ENCODE measurements around the gene CHD2.

CHD2 gene

DNA sequence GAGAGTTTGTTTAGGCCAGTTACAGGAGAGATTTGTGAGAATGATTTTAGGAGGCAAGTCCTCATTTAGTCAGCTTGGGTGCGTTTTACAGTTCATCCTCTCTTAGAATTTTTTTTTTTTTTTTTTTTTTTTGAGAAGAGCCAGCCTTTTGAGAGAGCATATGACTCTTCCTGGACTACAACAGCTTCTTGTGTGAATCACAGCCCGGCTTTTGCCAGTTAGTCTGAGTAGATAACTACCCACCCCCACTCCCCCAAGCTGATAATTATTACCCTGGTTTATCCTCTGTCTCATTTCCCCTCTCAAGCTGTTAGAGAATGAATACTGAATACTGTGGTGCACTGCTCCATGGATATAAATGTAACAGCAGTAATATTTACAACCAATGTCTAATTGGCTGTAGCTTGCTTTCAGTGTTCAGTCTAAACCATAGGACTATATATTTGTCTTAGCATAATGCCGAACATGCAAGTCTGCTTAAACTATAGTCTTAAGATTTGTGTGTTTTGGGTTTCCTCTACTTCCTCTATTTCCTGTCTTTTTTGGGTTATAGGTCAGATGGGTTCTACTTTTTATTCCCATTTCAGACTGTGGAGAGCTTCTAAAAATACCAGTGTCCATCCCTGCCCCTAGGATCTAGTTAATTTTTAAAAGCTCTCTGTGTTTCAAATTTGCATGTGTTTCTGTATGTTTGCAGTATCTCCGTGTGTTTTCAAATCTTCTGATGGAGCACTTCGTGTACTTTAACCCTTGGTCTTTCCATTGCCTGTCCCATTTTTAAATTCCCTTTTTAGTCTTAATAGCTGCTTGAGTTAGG, 8.0 kb downstream of the CHD2 start:
- DNase-seq (ENCODE audit: low spot score), result no peak
- ChIA-PET POLR2A (ENCODE audit: low non-redundant PET) (interaction anchor here (0.5 to 3.0 kb wide), 3 partner anchors 12 to 157 kb away, joined by 3 to 9 read pairs (median 4); no protein-coding TSS in a partner anchor), CTCF (interaction anchor here (0.6 to 2.0 kb wide), 4 partner anchors 10 to 99 kb away, joined by 3 to 11 read pairs (median 5); no protein-coding TSS in a partner anchor)
- no peak for TF ChIP-seq CTCF (conservative IDR thresholded peaks at IDR 0.05; ENCODE audit: low read depth)
- peak overlapping the region; percentile 64 for H3K27ac ChIP-seq

DNA sequence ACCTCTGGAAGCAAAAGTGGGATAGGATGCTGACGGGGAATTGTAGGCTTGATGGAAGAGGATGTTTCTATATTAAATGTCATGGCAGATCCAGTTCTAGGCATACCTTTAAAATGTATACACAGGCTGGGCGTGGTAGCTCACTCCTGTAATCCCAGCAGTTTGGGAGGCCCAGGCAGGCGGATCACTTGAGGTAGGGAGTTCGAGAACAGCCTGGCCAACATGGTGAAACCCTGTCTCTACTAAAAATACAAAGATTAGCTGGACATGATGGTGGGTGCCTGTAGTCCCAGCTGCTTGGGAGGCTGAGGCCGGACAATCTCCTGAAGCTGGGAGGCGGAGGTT, 8.6 kb downstream of the CHD2 start:
- no peak for DNase-seq (ENCODE audit: low spot score)
- CTCF ChIA-PET, result interaction anchor here (0.6 to 1.0 kb wide), 2 partner anchors 9 to 11 kb away, joined by 3 to 5 read pairs; no protein-coding TSS in a partner anchor
- TF ChIP-seq CTCF (conservative IDR thresholded peaks at IDR 0.05; ENCODE audit: low read depth), result no peak
- POLR2A ChIA-PET (ENCODE audit: low non-redundant PET), result interaction anchor here (3.0 kb wide), 1 partner anchor 100 kb away, joined by 9 read pairs; no protein-coding TSS in a partner anchor
- peak overlapping the region; percentile 64 for H3K27ac ChIP-seq

GRCh38 chr15:92909136-92909781, 9.1 kb downstream of the CHD2 start:
- no peak for TF ChIP-seq CTCF (conservative IDR thresholded peaks at IDR 0.05; ENCODE audit: low read depth)
- H3K27ac ChIP-seq, result peak overlapping the region; percentile 64
- ChIA-PET POLR2A (ENCODE audit: low non-redundant PET) (interaction anchor here (3.0 kb wide), 1 partner anchor 100 kb away, joined by 9 read pairs; no protein-coding TSS in a partner anchor), CTCF (interaction anchor here (0.6 to 1.0 kb wide), 2 partner anchors 8 to 10 kb away, joined by 3 to 5 read pairs; no protein-coding TSS in a partner anchor)
- no peak for DNase-seq (ENCODE audit: low spot score)

DNA sequence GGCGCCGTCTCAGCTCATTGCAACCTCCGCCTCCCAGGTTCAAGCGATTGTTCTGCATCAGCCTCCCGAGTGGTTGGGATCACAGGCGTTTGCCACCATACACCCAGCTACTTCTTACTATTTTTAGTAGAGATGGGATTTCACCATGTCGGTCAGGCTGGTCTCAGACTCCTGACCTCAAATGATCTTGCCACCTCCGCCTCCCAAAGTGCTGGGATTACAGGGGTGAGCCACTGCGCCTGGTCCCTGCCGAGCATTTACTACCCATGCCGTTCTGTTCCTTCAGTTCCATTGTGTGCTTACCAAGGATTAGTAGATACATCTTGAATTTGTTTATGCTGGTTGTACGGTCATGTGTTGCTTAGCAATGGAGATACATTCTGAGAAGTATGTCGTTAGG, 10.3 kb downstream of the CHD2 start:
- POLR2A ChIA-PET (ENCODE audit: low non-redundant PET), result no interaction called here
- DNase-seq (ENCODE audit: low spot score), result no peak
- CTCF ChIA-PET, result no interaction called here
- H3K27ac ChIP-seq, result peak overlapping the region; percentile 47
- no peak for TF ChIP-seq CTCF (conservative IDR thresholded peaks at IDR 0.05; ENCODE audit: low read depth)

DNA sequence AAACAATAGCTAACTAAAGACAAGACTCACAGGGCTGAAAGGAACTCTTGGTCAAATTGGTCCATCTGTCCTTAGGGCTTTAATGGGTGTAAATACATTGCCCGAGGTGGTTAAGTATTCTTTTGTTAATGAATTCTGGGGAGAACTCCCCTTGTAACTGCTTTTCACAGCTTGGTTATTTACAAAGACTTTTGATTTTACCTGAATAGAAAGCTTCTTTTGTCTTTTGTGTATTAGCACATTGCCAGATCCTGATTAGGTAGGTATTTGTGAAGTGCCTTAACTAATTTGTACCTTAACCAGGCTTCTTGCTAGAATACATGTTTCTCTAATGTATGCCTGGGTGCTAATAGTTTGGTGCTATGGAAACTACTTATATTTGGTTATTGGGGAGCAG, 14.0 kb downstream of the CHD2 start:
- ChIA-PET CTCF (interaction anchor here (0.6 to 0.7 kb wide), 2 partner anchors 110 to 468 kb away, joined by 4 to 7 read pairs; no protein-coding TSS in a partner anchor), POLR2A (ENCODE audit: low non-redundant PET) (no interaction called here)
- DNase-seq (ENCODE audit: low spot score), result no peak
- H3K27ac ChIP-seq, result no peak overlapping the region
- no peak for TF ChIP-seq CTCF (conservative IDR thresholded peaks at IDR 0.05; ENCODE audit: low read depth)

GRCh38 chr15:92914768-92915221, 14.7 kb downstream of the CHD2 start:
- DNase-seq (ENCODE audit: low spot score), result no peak
- CTCF ChIA-PET, result interaction anchor here (0.6 kb wide), 1 partner anchor 109 kb away, joined by 7 read pairs; no protein-coding TSS in a partner anchor
- peak overlapping the region; percentile 75 for H3K27ac ChIP-seq
- no peak for TF ChIP-seq CTCF (conservative IDR thresholded peaks at IDR 0.05; ENCODE audit: low read depth)
- POLR2A ChIA-PET (ENCODE audit: low non-redundant PET), result no interaction called here

Data from RWPE1 (cell line).